Activated CD4-positive, alpha-beta T cell treated with anti-CD3 and anti-CD28 coated beads for 36 hours (primary cell): ENCODE data around the gene EXTL1. TPM values are rescaled to one million over a fixed set of nuclear protein-coding genes. Genes with fewer than 3 reads are reported as not detected.

Experiments
- ATAC-seq: fragments of 200-7000 bp; cut with Tn5 transposase; one replicate; pipeline ENCODE4 v1.10.0; 2021; ENCODE audit warnings: mild to moderate bottlenecking, moderate library complexity
- CTCF ChIA-PET: fragments of 350-600 bp; sonication (Branson Sonifier 250); formaldehyde crosslinking; loops from one replicate; lab custom pipeline; 2021; ENCODE audit warnings: antibody characterized with exemption; lab: Charles Lee
- POLR2A ChIA-PET: fragments of 350-600 bp; sonication (Branson Sonifier 250); formaldehyde crosslinking; loops from one replicate; lab custom pipeline; 2021; ENCODE audit warnings: antibody characterized with exemption, inconsistent platforms; lab: Charles Lee
- DNase-seq: peaks from one replicate; pipeline ENCODE4 v3.0.0-alpha.2; 2020
- H3K27ac Mint-ChIP-seq: one replicate; pipeline ENCODE4 v1.8.0; 2021; ENCODE audit warnings: mixed read lengths
- H3K27me3 Mint-ChIP-seq: one replicate; pipeline ENCODE4 v1.8.0; 2021; ENCODE audit warnings: mixed read lengths
- H3K36me3 Mint-ChIP-seq: one replicate; pipeline ENCODE4 v1.8.0; 2021; ENCODE audit warnings: low read depth, mixed read lengths
- H3K4me1 Mint-ChIP-seq: one replicate; pipeline ENCODE4 v1.8.0; 2021; ENCODE audit warnings: mixed read lengths
- H3K4me3 Mint-ChIP-seq: one replicate; pipeline ENCODE4 v1.8.0; 2021; ENCODE audit warnings: mild to moderate bottlenecking, moderate library complexity, mixed read lengths
- H3K9me3 Mint-ChIP-seq: one replicate; pipeline ENCODE4 v1.8.0; 2021; ENCODE audit warnings: low read depth, mixed read lengths
- intact Hi-C, 2 experiments: fragments of 100-400 bp; cut with DNase I in 1 of 2; cut with micrococcal nuclease in 1 of 2; formaldehyde crosslinking; loops; one replicate each; pipeline versions ENCODE4 v1.14.2 to v1.15.1; 2022 to 2024; cut with DNase I, micrococcal nuclease
- total RNA-seq, 2 experiments: library from RNA; stranded (reverse); gene quantifications; one replicate each; pipeline ENCODE4 v1.2.3, GENCODE V29; 2021

EXTL1 gene
- total RNA-seq, 2 experiments from 2014 or later: not detected

GRCh38 chr1:26014179-26014578 lies 7.4 kb upstream of the EXTL1 start:
- intact Hi-C loops: no loop called here
- ChIA-PET CTCF (interaction anchor here (1.0 to 1.3 kb wide), 3 partner anchors 9 to 119 kb away, joined by 3 to 5 read pairs (median 5); no protein-coding TSS in a partner anchor), POLR2A (no interaction called here)
- H3K4me1 Mint-ChIP-seq: peaks cover 3% of the 10 kb centered on the region
- DNase-seq (no peak), ATAC-seq (no peak)
- no peaks in the 10 kb centered on the region for H3K27me3 Mint-ChIP-seq
- no peak overlapping the region for H3K27ac Mint-ChIP-seq
- H3K36me3 Mint-ChIP-seq: no peaks in the 10 kb centered on the region
- H3K4me3 Mint-ChIP-seq: no peak overlapping the region
- H3K9me3 Mint-ChIP-seq: no peaks in the 10 kb centered on the region

GRCh38 chr1:26015358-26015757 lies 6.2 kb upstream of the EXTL1 start:
- ChIA-PET POLR2A (no interaction called here), CTCF (interaction anchor here (0.7 to 1.3 kb wide), 4 partner anchors 13 to 1756 kb away, joined by 3 to 5 read pairs (median 4); partner anchors contain the start of gene PAFAH2)
- Mint-ChIP-seq H3K4me3 (no peak overlapping the region), H3K36me3 (no peaks in the 10 kb centered on the region), H3K27ac (no peak overlapping the region), H3K4me1 (peaks cover 10% of the 10 kb centered on the region), H3K27me3 (no peaks in the 10 kb centered on the region), H3K9me3 (no peaks in the 10 kb centered on the region)
- intact Hi-C loops: no loop called here
- no peak for DNase-seq
- ATAC-seq: no peak

- no peak overlapping the region for H3K4me3 Mint-ChIP-seq
- peaks cover 10% of the 10 kb centered on the region for H3K4me1 Mint-ChIP-seq
- H3K9me3 Mint-ChIP-seq: no peaks in the 10 kb centered on the region
- intact Hi-C loops: no loop called here
- ChIA-PET CTCF (interaction anchor here (1.0 to 1.9 kb wide), 4 partner anchors 18 to 47 kb away, joined by 3 to 5 read pairs (median 4); partner anchors contain the start of gene PAFAH2), POLR2A (no interaction called here)
- DNase-seq: no peak
- no peak for ATAC-seq
- no peaks in the 10 kb centered on the region for H3K27me3 Mint-ChIP-seq
- H3K36me3 Mint-ChIP-seq: no peaks in the 10 kb centered on the region
- no peak overlapping the region for H3K27ac Mint-ChIP-seq
These were observed 5.2 kb upstream of the EXTL1 start for GRCh38 chr1:26016258-26016952.

GRCh38 chr1:26016953-26017545 lies 4.5 kb upstream of the EXTL1 start:
- peak; percentile 68 for ATAC-seq
- H3K4me1 Mint-ChIP-seq: peaks cover 10% of the 10 kb centered on the region
- H3K27ac Mint-ChIP-seq: no peak overlapping the region
- ChIA-PET POLR2A (no interaction called here), CTCF (interaction anchor here (0.8 to 1.9 kb wide), 6 partner anchors 10 to 435 kb away, joined by 3 to 5 read pairs (median 4); no protein-coding TSS in a partner anchor)
- no peak overlapping the region for H3K4me3 Mint-ChIP-seq
- intact Hi-C loops: no loop called here
- peak; percentile 30 for DNase-seq
- no peaks in the 10 kb centered on the region for H3K9me3 Mint-ChIP-seq
- H3K36me3 Mint-ChIP-seq: no peaks in the 10 kb centered on the region
- H3K27me3 Mint-ChIP-seq: no peaks in the 10 kb centered on the region

- H3K4me1 Mint-ChIP-seq: peaks cover 10% of the 10 kb centered on the region
- no peaks in the 10 kb centered on the region for H3K36me3 Mint-ChIP-seq
- no peak overlapping the region for H3K27ac Mint-ChIP-seq
- intact Hi-C loops: no loop called here
- H3K4me3 Mint-ChIP-seq: no peak overlapping the region
- no peaks in the 10 kb centered on the region for H3K27me3 Mint-ChIP-seq
- CTCF ChIA-PET: interaction anchor here (0.6 to 1.9 kb wide), 7 partner anchors 9 to 435 kb away, joined by 3 to 5 read pairs (median 4); partner anchors contain the start of gene PAFAH2
- no peak for ATAC-seq
- POLR2A ChIA-PET: no interaction called here
- H3K9me3 Mint-ChIP-seq: no peaks in the 10 kb centered on the region
- no peak for DNase-seq
These were observed 4.0 kb upstream of the EXTL1 start for GRCh38 chr1:26017606-26018005.

- H3K4me1 Mint-ChIP-seq: peaks cover 10% of the 10 kb centered on the region
- POLR2A ChIA-PET: no interaction called here
- H3K4me3 Mint-ChIP-seq: no peak overlapping the region
- ATAC-seq (no peak), DNase-seq (no peak)
- no peaks in the 10 kb centered on the region for H3K9me3 Mint-ChIP-seq
- CTCF ChIA-PET: interaction anchor here (0.6 to 1.0 kb wide), 4 partner anchors 15 to 968 kb away, joined by 3 to 4 read pairs (median 3); partner anchors contain the start of gene PAFAH2
- H3K36me3 Mint-ChIP-seq: no peaks in the 10 kb centered on the region
- intact Hi-C loops: no loop called here
- H3K27me3 Mint-ChIP-seq: no peaks in the 10 kb centered on the region
- H3K27ac Mint-ChIP-seq: no peak overlapping the region
These were observed 1.8 kb upstream of the EXTL1 start for GRCh38 chr1:26019641-26020315.

GRCh38 chr1:26020330-26020768 lies 1.2 kb upstream of the EXTL1 start:
- intact Hi-C loops: no loop called here
- DNase-seq (no peak), ATAC-seq (no peak)
- ChIA-PET CTCF (interaction anchor here (0.6 to 1.0 kb wide), 4 partner anchors 14 to 967 kb away, joined by 3 to 4 read pairs (median 3); partner anchors contain the start of gene PAFAH2), POLR2A (no interaction called here)
- Mint-ChIP-seq H3K4me1 (peaks cover 10% of the 10 kb centered on the region), H3K9me3 (no peaks in the 10 kb centered on the region), H3K4me3 (no peak overlapping the region), H3K27ac (no peak overlapping the region), H3K27me3 (no peaks in the 10 kb centered on the region), H3K36me3 (no peaks in the 10 kb centered on the region)

GRCh38 chr1:26020941-26021646 lies 481 bp upstream of the EXTL1 start:
- no peak for ATAC-seq
- Mint-ChIP-seq H3K4me3 (no peak overlapping the region), H3K27me3 (no peaks in the 10 kb centered on the region), H3K27ac (no peak overlapping the region), H3K4me1 (peaks cover 10% of the 10 kb centered on the region), H3K9me3 (no peaks in the 10 kb centered on the region), H3K36me3 (no peaks in the 10 kb centered on the region)
- ChIA-PET CTCF (interaction anchor here (0.6 kb wide), 1 partner anchor 23 kb away, joined by 3 read pairs; no protein-coding TSS in a partner anchor), POLR2A (no interaction called here)
- intact Hi-C loops: no loop called here
- no peak for DNase-seq

GRCh38 chr1:26022404-26022779 lies 817 bp downstream of the EXTL1 start:
- intact Hi-C loops: no loop called here
- CTCF ChIA-PET: interaction anchor here (1.1 kb wide), 1 partner anchor 12 kb away, joined by 3 read pairs; no protein-coding TSS in a partner anchor
- Mint-ChIP-seq H3K4me3 (no peak overlapping the region), H3K27ac (no peak overlapping the region), H3K4me1 (peaks cover 8% of the 10 kb centered on the region), H3K27me3 (no peaks in the 10 kb centered on the region), H3K9me3 (no peaks in the 10 kb centered on the region), H3K36me3 (no peaks in the 10 kb centered on the region)
- no peak for DNase-seq
- POLR2A ChIA-PET: no interaction called here
- ATAC-seq: no peak

- no peaks in the 10 kb centered on the region for H3K27me3 Mint-ChIP-seq
- H3K4me3 Mint-ChIP-seq: no peak overlapping the region
- no peaks in the 10 kb centered on the region for H3K36me3 Mint-ChIP-seq
- CTCF ChIA-PET: interaction anchor here (0.9 to 1.1 kb wide), 2 partner anchors 12 to 127 kb away, joined by 3 read pairs; no protein-coding TSS in a partner anchor
- H3K9me3 Mint-ChIP-seq: no peaks in the 10 kb centered on the region
- POLR2A ChIA-PET: no interaction called here
- ATAC-seq (no peak), DNase-seq (no peak)
- no peak overlapping the region for H3K27ac Mint-ChIP-seq
- intact Hi-C loops: no loop called here
- H3K4me1 Mint-ChIP-seq: peaks cover 7% of the 10 kb centered on the region
These were observed 1.4 kb downstream of the EXTL1 start for GRCh38 chr1:26023009-26023408.

- H3K4me1 Mint-ChIP-seq: peaks cover 7% of the 10 kb centered on the region
- no peaks in the 10 kb centered on the region for H3K36me3 Mint-ChIP-seq
- CTCF ChIA-PET: interaction anchor here (0.6 to 1.6 kb wide), 3 partner anchors 10 to 128 kb away, joined by 3 to 5 read pairs (median 3); no protein-coding TSS in a partner anchor
- DNase-seq (no peak), ATAC-seq (no peak)
- no peak overlapping the region for H3K27ac Mint-ChIP-seq
- H3K4me3 Mint-ChIP-seq: no peak overlapping the region
- no peaks in the 10 kb centered on the region for H3K9me3 Mint-ChIP-seq
- H3K27me3 Mint-ChIP-seq: no peaks in the 10 kb centered on the region
- intact Hi-C loops: no loop called here
- POLR2A ChIA-PET: interaction anchor here (0.6 kb wide), 1 partner anchor 20 kb away, joined by 3 read pairs; no protein-coding TSS in a partner anchor
These were observed 2.3 kb downstream of the EXTL1 start for GRCh38 chr1:26023826-26024225.
